NCI-H446 (cell line): ENCODE data around the gene CHL1.

Source experiments
- DNase-seq, 2 experiments: peaks; one replicate each; lab custom pipeline; 2025; lab: John Stamatoyannopoulos, UW

CHL1 gene

DNA sequence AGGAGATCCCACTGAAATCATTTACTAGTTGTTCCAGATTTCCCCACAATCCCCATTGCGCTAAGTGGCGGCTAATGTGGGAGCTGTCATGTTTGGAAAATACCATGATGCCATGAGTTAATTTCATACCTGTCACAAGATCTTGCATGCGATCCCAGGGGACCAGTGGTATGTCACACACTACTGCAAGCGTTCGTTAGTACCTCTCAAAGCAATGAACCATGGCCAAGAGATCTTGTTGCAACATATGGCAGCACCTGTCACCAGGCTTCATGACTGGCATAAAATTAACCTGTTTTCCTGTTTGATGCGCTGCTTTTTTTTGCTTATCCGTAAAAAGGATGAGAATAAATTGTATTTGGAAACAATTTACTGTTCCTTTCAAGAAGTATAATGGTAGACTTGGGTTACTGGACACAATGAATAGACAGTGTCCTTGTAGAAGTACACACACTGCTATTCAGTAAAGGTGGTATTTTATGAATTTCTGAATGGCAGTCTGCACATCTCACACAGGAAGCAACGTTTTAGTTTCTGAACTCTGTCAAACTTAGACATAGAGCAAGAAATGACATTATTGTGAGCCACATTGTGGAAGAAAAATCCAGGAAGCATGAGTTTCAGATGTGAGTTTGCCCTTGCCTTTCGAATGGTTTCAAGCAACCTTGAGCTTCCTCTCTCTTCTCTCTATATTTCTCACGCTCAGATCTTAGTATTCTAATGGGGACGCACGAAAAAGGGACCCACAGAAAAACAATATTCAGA lies 81.9 kb downstream of the CHL1 start:
- no peak for DNase-seq

DNA sequence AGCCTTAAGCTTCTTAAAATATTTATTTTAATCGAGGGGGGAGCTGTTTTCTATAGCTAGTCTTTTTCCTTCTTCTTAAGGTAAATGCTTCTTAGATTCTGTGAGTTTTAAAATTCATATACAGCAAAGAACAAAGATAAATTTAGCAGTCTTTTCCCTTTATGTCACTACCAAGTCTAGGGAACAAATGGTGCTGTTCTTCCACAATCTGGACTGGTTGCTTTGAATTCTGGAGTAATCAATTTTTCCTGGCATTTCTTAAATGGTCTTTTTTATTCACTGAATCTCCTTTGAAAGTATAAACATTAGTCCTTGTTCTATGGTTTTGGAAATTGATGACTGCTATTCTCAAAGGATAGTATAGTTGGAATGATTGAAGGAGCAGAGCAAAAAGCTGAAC lies 82.8 kb downstream of the CHL1 start:
- no peak for DNase-seq

DNA sequence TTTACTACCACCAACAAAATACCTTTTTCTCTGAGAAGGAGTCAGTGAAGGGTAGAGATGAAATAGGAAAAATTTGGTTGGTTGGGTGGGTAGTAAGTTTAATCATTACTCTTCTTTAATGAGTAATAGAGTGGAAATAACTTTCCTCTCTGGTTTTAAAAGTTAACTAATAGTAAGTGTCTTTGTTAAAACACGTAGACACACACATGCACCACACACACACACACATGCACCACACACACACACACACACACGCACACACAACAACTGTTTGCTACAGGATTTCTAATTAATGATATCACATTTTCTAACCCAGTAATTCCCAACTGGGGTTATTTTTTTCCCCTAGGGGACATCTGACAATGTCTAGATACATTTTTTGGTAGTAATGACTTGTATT lies 84.1 kb downstream of the CHL1 start:
- no peak for DNase-seq

DNA sequence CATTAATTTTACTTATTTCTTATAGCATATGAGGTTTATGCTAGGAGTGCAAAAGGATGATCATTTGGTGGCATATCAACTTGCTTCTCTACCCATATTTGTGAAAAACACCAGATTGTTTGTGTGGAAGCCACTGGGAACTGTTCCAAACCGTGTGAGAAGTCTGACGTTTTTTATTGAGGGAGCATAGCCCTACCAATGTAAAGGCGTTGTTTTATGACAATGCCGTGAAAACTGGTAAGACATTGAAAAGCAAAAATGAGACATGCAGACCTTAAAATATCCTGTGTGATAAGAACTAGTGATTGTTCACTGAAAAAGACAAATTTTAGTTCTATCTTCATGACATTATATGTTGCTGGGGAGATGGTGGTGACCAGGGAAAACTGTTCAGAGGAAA lies 87.8 kb downstream of the CHL1 start:
- no peak for DNase-seq

DNA sequence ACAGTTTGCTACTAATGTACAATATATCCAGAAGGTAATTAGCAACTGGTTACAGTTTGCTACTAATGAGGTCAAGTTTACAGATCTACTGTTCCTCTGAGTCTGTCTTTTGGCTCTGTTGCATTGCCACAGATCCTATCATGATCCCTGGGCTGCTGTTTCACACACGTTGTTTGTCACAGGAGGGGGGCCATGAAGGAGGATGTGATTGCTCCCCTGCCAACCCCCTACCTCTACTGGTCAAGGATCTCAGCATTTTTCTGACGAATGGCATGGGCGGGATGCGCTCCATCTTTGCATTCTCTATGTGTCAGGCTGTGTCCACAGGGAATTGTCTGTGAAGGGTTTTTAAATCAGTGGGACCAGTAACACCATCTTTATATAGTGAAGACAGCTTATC lies 91.9 kb downstream of the CHL1 start:
- DNase-seq: no peak

DNA sequence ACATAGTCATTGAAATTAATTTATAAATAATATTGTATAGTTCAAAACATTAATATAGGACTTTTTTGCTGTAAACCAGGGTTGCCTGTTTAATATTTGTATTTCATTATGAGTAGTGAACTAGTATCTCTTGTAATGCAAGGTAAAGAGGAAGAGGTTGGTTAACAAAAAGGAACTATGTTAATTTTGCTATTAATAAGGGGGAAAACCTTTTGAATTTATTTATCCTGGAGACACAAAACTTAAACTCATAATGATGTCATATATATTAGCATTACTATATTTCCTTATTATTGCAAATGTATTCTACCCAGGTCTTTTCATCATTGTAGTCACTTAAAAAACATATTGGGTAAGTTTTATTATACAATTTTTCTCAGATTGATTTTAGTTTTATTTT lies 94.5 kb downstream of the CHL1 start:
- no peak for DNase-seq

DNA sequence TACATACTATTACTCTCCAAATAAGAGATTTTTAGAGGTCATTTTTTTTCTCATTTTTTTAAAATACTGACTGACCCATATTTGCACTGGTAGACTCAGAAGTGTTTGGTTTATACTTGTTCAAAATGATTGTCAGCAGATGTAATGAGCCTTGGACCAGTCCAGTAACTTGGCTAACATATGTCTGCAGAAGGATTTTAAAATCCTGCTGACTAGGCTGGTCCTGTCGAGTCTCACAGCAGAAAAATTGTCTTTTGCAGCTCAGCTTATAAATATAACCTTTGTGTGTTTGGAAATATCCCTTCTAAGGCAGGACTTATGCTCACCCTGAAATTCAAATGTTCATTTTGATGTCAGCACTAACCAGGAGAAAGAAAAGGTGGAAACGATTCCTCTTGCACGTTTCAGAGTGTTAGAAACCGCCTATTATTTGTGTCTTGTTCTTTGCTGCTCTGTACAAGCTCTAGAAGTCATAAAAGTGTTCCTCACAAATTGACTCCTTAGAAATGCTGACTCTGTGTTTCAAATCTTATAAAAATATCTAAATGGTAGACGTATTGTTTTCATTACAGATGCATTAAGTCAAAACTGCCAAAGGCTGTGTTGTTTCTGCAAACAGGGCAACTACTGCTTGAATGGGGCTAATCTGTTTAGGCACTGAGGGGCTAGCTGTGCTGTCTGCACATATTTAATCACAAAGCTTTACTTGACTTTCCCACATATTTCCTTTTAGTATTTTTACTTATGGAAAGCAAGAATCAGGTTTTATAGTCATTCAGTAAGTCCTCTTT lies 95.3 kb downstream of the CHL1 start:
- DNase-seq: no peak

DNA sequence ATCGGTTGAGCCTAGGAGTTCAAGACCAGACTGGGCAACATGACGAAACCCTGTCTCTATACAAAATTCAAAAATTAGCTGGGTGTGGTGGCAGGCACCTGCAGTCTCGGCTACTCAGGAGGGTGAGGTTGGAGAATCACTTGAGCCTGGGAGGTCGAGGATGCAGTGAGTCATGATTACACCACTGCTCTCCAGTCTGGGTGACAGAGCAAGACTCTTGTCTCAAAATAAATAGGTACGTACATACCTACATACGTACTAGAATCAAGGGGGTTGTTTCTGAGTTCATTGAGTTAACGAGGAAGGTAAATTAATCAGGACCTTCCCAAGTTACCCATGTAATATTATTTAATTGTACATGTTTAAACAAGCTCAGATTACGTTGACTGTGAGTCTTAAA lies 97.5 kb downstream of the CHL1 start:
- no peak for DNase-seq

DNA sequence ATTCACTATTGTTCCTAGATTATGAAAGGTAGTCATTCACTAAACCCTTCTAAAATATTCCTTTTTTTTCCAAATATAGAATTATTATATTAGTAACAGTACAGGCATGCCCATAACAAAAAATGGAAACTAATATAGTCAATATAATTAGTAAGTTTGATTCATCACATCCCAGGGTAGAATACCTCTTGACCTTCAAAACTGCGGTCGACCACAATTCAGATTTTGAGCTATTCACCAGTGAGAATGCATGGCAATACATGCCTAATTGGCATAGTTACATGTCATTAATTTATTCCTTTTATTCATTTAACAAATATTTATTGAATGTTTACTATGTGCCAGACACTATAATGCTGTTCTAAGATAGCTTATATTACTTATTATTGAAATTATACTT lies 98.0 kb downstream of the CHL1 start:
- no peak for DNase-seq

DNA sequence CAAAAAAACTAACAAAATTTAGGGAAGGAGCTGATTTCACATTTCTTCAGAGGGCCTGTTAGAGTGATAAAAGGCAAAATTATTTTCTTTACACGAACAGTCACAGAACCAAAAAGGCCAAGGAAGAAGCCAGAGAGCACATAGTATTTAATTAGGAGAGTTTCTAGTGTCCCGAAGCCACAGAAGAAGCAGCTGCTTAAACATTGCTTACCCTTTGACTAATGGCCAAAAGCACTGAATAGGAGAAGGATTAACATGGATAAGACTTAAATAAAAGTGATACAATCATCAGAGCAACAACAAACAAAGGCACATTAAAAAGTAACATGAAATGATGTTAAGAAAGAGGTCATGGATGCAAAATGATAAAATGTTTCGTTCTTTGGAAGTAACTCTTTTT lies 98.6 kb downstream of the CHL1 start:
- DNase-seq: no peak

DNA sequence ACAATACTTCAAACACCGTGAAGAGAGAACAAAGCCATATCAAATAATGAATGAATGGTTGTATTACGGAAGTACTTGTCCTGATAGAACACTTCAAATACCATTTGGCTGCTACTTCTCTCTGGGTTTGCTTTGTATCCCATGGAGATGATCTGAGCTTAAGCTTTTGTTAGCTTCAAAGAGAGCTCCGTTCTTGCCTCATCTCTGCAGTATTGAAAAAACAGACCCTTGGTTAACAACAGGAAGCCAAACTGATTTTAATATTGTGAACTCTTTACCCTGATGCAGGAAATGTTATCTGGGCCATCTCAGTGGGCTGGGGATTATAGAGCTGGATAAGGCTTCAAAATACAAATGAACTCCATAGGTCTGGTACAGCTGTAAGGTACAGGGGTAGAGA lies 101.0 kb downstream of the CHL1 start:
- no peak for DNase-seq

DNA sequence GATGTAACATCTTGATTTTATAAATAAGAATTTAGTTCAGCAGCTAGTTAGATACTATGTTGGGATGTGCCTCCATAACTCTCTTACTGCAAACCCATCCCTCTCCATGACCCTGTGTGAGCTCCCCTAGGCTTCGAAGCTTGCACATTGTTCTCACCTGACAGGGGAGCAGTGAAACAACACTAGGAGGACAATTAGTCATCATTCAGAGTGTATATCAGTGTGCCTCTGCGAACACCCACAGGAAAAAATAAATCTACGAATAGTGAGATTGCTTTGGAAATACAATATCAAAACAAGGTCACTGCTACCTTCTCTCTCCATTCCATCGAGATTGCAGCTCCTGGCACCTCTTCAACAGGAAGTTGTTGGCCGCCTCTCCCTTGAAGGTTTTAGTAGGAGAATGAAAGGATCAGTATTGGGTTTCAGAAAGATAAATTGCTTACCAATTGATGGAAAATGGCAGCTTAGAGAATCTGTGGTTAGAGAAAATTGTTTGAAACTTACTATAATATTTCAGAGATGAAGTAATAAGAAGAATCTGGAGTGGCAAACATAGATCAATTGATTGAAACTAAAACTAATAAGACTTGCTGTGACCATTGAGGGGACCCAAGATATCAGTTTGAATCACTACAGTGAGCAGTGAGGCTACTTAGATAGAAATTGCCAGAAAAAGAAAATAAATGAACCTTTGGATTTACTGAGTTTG lies 103.2 kb downstream of the CHL1 start:
- no peak for DNase-seq

DNA sequence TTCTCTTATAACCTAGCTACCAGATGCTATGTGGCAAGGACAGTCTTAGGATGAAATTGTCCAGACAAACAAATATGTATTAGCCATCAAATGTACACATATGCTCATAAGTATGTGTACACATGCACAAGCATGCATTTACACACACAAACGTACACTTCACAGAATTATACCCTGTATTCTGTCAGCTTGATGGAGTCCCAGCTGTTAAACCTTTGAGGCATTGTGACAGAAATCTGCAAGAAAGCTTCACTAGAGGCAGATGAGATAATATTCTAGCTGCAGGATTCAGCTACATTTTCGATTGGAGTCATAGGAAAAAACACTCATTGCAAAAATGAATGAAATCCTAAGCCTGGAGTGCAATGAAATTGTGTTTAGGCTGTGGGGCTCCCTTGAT lies 110.6 kb downstream of the CHL1 start:
- no peak for DNase-seq

DNA sequence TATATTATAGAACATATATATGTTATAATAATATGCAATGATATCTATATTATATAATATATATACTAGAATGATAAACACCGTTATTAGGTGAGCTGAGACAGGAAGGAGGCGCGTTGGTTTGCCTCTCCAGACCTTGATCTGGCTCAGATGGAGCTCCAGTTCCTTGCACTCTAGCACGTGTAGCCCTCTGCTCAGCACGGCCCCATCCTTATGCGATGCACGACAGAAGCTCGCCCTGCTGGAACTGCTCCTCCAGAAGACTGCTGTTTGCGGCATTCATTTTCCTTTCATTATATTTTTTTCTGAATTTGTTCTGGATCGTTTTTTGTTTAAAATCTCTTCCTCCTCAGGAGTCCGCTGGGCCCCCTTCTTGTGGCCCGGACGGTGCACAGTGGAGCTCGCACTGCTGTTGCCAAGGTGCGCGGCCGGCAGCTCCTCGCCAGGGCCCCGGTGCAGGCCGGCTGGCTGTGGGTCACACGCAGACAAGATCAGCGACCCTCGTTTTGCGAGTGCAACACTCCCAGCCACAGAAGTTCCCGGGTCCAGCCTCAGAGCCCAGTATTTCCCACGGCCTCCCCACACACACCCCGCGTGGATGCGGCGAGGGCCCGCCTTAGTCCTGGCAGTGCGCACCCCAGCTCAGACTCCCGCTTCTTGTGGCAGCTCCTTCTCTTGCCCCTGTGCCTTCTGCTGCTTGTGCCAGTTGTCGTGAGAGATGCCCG lies 112.2 kb downstream of the CHL1 start:
- DNase-seq: no peak

DNA sequence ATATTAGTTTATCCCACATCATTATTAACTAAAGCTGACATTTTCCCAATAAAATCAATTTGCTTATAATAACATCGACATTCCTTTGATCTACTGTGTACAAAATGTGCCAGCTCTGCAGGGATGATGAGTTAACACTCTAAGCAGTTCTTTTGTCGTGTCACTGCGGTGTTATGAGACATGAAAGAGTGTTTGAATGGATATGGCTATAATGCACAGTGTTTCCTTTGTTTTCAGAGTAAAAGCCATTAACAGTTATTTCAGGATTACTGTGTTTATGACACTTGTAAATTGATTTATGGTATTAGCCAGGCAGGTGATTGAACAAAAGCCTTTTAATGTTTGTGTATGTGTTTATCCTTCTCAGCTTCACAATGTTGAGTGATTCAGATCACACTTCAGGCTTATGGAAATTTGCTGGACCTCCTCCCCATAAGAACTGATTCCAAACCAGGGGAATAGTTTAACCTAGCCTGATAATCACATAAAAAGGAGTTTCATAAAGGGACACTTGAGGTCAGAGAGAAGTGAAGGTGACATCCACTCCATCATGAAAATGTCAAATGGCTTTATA lies 115.7 kb downstream of the CHL1 start:
- DNase-seq: no peak

DNA sequence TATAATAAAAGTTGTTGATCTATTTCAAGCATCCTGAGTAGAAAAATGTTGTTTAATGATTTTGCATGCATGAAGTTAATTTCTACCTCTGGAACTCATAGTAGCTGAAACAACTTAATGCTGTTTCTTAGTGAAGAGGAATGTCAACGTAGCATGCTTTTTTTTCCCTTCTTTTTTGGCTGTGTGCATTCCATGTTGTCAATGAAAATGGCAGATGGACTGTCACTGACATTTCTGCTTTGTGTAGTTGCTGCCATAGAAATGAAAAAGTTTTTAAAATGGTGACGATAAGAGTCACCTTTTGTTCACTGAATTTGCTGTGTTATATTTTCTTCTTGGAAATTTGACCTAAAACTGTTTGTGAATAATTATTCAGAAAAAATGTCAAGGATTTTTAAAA lies 116.3 kb downstream of the CHL1 start:
- DNase-seq: no peak

DNA sequence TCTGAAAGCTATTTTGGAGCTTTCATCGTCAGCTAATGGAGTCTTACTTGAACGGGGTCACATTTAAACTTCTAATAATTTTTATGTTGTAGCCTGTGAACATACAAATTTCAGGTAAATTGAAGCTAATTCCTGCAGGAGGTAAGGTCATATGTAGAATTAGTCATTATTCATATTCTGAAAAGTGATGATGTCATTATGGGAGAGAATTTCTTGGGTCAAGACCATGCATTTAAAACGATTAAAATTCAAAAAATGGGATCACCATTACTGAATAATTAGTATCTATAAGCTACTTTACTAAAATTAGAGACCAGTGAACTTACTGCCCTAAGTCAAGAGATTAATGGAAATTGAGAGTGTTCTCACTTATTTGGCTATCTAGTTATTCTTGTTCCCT lies 120.4 kb downstream of the CHL1 start:
- no peak for DNase-seq

DNA sequence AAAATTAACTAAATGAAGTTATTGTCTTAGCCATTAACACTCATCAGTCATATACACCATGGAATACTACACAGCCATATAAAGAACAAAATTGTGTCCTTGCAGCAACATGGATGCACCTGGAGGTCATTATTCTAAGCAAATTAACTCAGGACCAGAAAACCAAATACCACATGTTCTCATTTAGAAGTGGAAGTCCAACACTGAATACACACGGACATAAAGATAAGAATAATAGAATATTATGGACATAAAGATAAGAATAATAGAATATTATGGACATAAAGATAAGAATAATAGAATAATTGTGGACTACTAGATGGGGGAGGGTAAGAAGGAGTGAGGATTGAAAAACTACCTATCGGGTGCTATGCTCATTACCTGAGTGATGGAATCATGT lies 122.3 kb downstream of the CHL1 start:
- no peak for DNase-seq

DNA sequence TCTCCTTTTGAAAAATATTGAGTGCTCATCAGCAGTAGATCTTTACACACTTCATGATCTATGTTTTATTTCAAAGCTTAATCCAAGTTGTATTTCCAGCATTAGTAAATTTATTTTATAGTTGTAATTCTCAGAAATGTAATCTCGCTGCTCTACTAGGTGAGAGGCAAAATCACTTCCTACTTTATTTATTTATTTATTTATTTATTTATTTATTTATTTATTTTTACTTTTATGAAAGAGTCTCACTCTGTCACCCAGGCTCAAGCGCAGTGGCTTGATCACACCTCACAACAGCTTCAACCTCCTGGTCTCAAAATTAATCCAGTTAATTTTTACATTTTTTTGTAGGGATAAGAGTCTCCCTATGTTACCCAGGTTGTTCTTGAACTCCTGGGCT lies 127.9 kb downstream of the CHL1 start:
- DNase-seq: no peak

DNA sequence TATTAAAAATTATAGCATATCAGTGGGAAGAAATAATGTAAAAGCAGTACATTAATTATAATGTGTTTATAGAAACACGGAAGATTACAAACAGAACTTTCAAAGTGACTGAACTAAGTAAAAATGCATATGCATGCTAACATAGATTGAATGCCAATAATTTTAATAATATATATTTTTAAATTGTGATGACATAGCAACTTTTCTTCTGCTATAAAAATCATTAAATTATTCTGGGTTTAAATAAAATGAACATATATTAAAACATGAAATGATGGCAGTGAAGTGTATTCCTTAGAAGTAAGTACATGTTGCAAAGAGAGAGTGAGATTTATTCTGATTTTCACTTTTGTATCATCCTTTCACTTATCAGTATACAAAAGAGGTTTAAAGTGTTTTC lies 128.9 kb downstream of the CHL1 start:
- DNase-seq: no peak

DNA sequence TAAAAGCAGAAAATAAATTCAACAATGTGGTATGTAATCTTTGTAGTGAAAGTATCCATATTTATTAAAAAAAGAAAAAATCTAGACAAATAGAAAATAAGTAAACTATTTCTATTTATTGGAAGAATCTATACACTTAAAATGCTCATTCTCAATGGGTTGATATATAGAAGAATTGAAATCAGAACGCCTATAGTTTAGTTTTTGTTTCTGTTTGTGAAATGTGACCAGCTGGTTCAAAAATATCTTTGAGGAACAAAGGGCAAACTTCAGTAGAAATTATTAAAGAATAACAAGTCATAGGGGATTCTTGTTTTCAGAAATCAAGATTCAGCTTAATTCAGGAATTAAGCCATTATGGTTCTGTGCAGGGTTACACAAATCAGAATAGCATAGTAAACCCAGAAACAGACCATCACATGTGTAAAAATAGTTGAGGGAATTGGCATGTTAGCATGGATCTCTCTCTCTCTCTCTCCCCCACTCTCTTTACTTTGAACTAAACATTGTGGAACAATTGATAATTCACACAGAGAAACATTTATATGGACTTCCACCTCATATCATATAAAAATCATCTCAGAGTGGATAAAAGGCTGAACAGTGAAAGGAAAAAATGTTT lies 134.0 kb downstream of the CHL1 start:
- DNase-seq: no peak

DNA sequence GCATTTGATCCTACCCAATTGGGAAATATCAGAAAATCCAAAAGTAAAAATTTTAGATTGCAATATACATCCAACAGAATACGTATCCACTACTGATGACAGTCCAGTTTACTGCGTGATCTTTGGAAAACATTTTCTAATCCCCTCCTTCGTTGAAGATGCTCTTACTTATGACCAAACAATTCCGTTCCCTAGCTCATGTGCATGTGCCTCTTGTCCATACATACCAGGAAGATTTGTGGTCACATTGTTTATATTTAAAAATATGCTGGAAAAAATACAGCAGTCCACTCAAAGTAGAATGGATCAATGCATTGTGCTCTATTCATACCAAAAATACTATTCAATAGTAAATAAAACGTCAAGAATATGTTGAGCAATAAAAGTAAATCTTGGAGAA lies 135.3 kb downstream of the CHL1 start:
- no peak for DNase-seq
